Ishikawa (cell line): Measurements from ENCODE around the gene BACE2.

Experiments used
- CEBPB ChIP-seq: IDR thresholded peaks from 2 replicates; pipeline ENCODE4 v1.6.1; 2012
- CREB1 ChIP-seq: IDR thresholded peaks from 2 replicates; pipeline ENCODE4 v1.6.1; 2012; ENCODE audit warnings: low read depth
- EGR1 ChIP-seq: IDR thresholded peaks from 2 replicates; pipeline ENCODE4 v1.6.1; 2012
- EP300 ChIP-seq: IDR thresholded peaks from 2 replicates; pipeline ENCODE4 v1.6.1; 2012; ENCODE audit warnings: borderline replicate concordance
- FOXM1 ChIP-seq: IDR thresholded peaks from 2 replicates; pipeline ENCODE4 v1.6.1; 2012; ENCODE audit warnings: low read depth, borderline replicate concordance
- MAX ChIP-seq: IDR thresholded peaks from 2 replicates; pipeline ENCODE4 v1.6.1; 2012
- NFIC ChIP-seq: IDR thresholded peaks from 2 replicates; pipeline ENCODE4 v1.6.1; 2012
- RAD21 ChIP-seq: IDR thresholded peaks from 2 replicates; pipeline ENCODE4 v1.6.1; 2012; ENCODE audit warnings: low read depth
- REST ChIP-seq: IDR thresholded peaks from 2 replicates; pipeline ENCODE4 v1.6.1; 2012; ENCODE audit warnings: low read depth, mild to moderate bottlenecking
- TAF1 ChIP-seq: IDR thresholded peaks from 2 replicates; pipeline ENCODE4 v1.6.1; 2012; ENCODE audit warnings: low read depth, mild to moderate bottlenecking
- TCF12 ChIP-seq: IDR thresholded peaks from 2 replicates; pipeline ENCODE4 v1.6.1; 2012; ENCODE audit warnings: low read depth
- TEAD4 ChIP-seq: IDR thresholded peaks from 2 replicates; pipeline ENCODE4 v1.6.1; 2012
- USF1 ChIP-seq: IDR thresholded peaks from 2 replicates; pipeline ENCODE4 v1.6.1; 2012
- YY1 ChIP-seq: IDR thresholded peaks from 2 replicates; pipeline ENCODE4 v1.6.1; 2012; ENCODE audit warnings: low read depth
- ZBTB7A ChIP-seq: IDR thresholded peaks from 2 replicates; pipeline ENCODE4 v1.6.1; 2012; ENCODE audit warnings: low read depth

The BACE2 gene

DNA sequence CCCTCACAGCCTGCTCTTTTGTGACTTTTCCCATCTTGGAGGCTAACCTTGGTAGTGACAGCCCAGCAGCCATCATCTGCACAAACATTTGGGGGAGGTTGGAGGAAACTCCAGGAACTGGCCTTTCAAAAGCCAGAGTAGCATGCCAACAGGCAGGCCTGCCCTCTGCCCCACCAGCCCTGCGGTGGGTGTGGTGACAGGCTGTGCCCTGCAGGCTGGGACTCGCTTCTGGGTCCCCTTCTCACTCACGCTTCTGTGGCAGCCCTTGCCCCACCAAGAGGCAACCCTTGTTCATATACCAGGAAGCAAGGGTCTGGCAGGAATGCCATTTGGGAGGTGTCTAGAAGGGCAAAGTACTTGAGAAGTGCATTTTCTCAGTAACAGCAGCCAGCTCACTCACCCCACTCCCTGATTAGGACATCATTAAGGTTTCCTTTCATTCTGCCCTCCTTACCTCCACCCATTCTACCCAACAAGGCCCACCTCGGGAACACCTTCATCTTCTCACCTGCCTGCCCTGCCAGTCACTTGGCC, 127.8 kb downstream of the BACE2 start:
- TF ChIP-seq TEAD4 (no peak), ZBTB7A (no peak), EGR1 (no peak), RAD21 (no peak), USF1 (no peak), CREB1 (no peak), REST (no peak), FOXM1 (no peak), TCF12 (no peak), EP300 (no peak), CEBPB (no peak), MAX (no peak), TAF1 (no peak), YY1 (no peak), NFIC (no peak)

GRCh38 chr21:41302976-41303375, 135.0 kb downstream of the BACE2 start:
- TF ChIP-seq CEBPB (no peak), REST (no peak), TEAD4 (no peak), TAF1 (no peak), YY1 (no peak)

DNA sequence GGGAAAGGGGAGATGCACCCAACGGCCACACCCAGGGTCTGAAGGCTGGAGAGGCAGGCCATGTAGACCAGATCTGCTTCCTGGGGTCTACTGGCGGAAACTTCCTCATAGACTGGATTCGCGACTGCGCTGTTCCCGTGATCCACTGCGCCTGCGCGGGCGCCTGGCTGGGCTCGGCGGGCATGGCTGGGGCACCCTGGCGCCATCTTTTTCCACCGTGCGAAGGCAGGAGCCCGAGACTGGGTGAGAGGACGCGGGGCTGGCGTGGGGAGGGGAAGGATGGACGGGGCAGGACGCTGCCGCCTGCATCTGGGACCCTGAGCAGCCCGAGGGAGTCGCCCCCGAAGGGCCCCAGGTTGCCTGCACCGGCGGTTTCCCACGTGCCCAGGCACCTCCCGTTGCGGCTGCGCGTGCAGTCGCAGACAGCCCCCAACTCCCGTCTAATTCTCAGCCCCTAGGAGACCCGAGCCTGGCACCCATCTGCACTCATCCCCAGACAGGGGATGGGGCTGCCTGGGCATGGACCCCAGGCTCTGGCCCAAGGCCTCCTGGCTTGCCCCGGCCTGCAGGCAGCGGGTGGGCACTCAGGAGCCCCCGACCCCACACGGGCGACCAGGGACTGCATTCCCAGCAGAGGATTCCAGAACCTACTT, 136.2 kb downstream of the BACE2 start:
- TF ChIP-seq RAD21 (no peak), TCF12 (no peak), YY1 (no peak), TAF1 (no peak), CEBPB (no peak), REST (no peak), FOXM1 (no peak), EGR1 (no peak), EP300 (no peak), CREB1 (no peak), MAX (no peak), ZBTB7A (no peak), NFIC (no peak), TEAD4 (no peak), USF1 (no peak)

- TF ChIP-seq TAF1 (no peak), RAD21 (no peak), FOXM1 (no peak), EP300 (no peak), TEAD4 (no peak), CEBPB (no peak), MAX (no peak), CREB1 (no peak), ZBTB7A (no peak), USF1 (no peak), YY1 (no peak), NFIC (no peak), TCF12 (no peak), REST (no peak), EGR1 (no peak)
Measured at GRCh38 chr21:41307219-41307618, 139.3 kb downstream of the BACE2 start.
